NCI-H524 treated with DMSO at 0.1 percent for 48 hours (cell line): ENCODE results near the gene SP4.

Experiments used
- DNase-seq: peaks from one replicate; lab custom pipeline; 2025; lab: John Stamatoyannopoulos, UW

Gene SP4

GRCh38 chr7:21427871-21428658 lies at the start of gene SP4:
SP4 (plus strand) TSS chr7:21428083; CDS start chr7:21428252, 169 bp downstream.
- peak; percentile 79 for DNase-seq

GRCh38 chr7:21383227-21384220 lies 44.4 kb upstream of the SP4 start:
- no peak for DNase-seq

GRCh38 chr7:21393937-21394336 lies 33.9 kb upstream of the SP4 start:
- DNase-seq = no peak

GRCh38 chr7:21401944-21402343 lies 25.9 kb upstream of the SP4 start:
- no peak for DNase-seq

GRCh38 chr7:21407796-21408480 lies 19.9 kb upstream of the SP4 start:
- no peak for DNase-seq

- DNase-seq = no peak
Measured at GRCh38 chr7:21408481-21408820, 19.4 kb upstream of the SP4 start.

GRCh38 chr7:21412410-21412851 lies 15.5 kb upstream of the SP4 start:
- no peak for DNase-seq

GRCh38 chr7:21412957-21413356 lies 14.9 kb upstream of the SP4 start:
- no peak for DNase-seq

GRCh38 chr7:21413502-21413901 lies 14.4 kb upstream of the SP4 start:
- DNase-seq = no peak

- DNase-seq = no peak
Measured at GRCh38 chr7:21414795-21415393, 13.0 kb upstream of the SP4 start.

- no peak for DNase-seq
Measured at GRCh38 chr7:21417647-21418046, 10.2 kb upstream of the SP4 start.

GRCh38 chr7:21422751-21423150 lies 5.1 kb upstream of the SP4 start:
- no peak for DNase-seq

- no peak for DNase-seq
Measured at GRCh38 chr7:21425290-21425689, 2.6 kb upstream of the SP4 start.

GRCh38 chr7:21426286-21427181 lies 1.3 kb upstream of the SP4 start:
- DNase-seq = peak; percentile 53

- peak; percentile 77 for DNase-seq
Measured at GRCh38 chr7:21427182-21427870, 557 bp upstream of the SP4 start.

- DNase-seq = no peak
Measured at GRCh38 chr7:21428659-21428941, 717 bp downstream of the SP4 start.

GRCh38 chr7:21429021-21429420 lies 1.1 kb downstream of the SP4 start:
- no peak for DNase-seq

GRCh38 chr7:21429786-21430574 lies 2.1 kb downstream of the SP4 start:
- no peak for DNase-seq

GRCh38 chr7:21430575-21430954 lies 2.7 kb downstream of the SP4 start:
- DNase-seq = no peak
